B cell (primary cell): ENCODE measurements around the gene CEP112. TPM values are rescaled to one million over a fixed set of nuclear protein-coding genes. Genes with fewer than 3 reads are reported as not detected.

Source experiments
- ATAC-seq: fragments of 200-7000 bp; cut with Tn5 transposase; one replicate; pipeline ENCODE4 v1.10.0; 2021; ENCODE audit warnings: low read depth, mild to moderate bottlenecking, moderate number of reproducible peaks, moderate library complexity
- CTCF ChIA-PET: fragments of 350-600 bp; sonication (Branson Sonifier 250); formaldehyde crosslinking; loops from one replicate; lab custom pipeline; 2021; ENCODE audit warnings: antibody characterized with exemption, inconsistent platforms; lab: Charles Lee
- POLR2A ChIA-PET: fragments of 350-600 bp; sonication (Branson Sonifier 250); formaldehyde crosslinking; loops from one replicate; lab custom pipeline; 2021; ENCODE audit warnings: antibody characterized with exemption; lab: Charles Lee
- DNase-seq: peaks from one replicate; pipeline ENCODE4 v3.0.0; 2013
- H2AFZ ChIP-seq: 2 replicates; pipeline ENCODE4 v1.6.1; 2012; ENCODE audit warnings: mild to moderate bottlenecking, low read depth, low read length; ENCODE audit not compliant: insufficient read depth, poor library complexity, severe bottlenecking
- H3K27ac ChIP-seq, 2 donors: 1 replicate in 1 of 2; 2 replicates in 1 of 2; pipeline ENCODE4 v1.5.1; 2012 to 2013; ENCODE audit warnings: low read length in 2 of 2, mild to moderate bottlenecking in 2 of 2, moderate library complexity in 1 of 2
- H3K27me3 ChIP-seq, 4 experiments: fragments of 200-600 bp in 1 of 4; sonication (generic) in 1 of 4; replicated peaks in 1 of 4; 1 replicate in 2 of 4; 2 replicates in 2 of 4; pipeline versions ENCODE4 v1.6.1 to v1.7.0; 2013 to 2016; ENCODE audit warnings: low read length in 3 of 4, mild to moderate bottlenecking in 2 of 4, mixed read lengths in 1 of 4, moderate library complexity in 1 of 4; ENCODE audit not compliant: insufficient read depth in 4 of 4, control insufficient read depth in 3 of 4; ENCODE audit errors: control extremely low read depth in 1 of 4
- H3K36me3 ChIP-seq, 2 experiments: replicated peaks in 1 of 2; 1 replicate in 1 of 2; 2 replicates in 1 of 2; pipeline versions ENCODE4 v1.6.1 to v1.7.1; 2013; ENCODE audit warnings: low read length in 1 of 2; ENCODE audit not compliant: insufficient read depth in 2 of 2, control insufficient read depth in 1 of 2; ENCODE audit errors: control extremely low read depth in 1 of 2, extremely low read depth in 1 of 2
- H3K4me1 ChIP-seq, 2 donors: fragments of 200-600 bp in 1 of 2; sonication (generic) in 1 of 2; 1 replicate in 1 of 2; 2 replicates in 1 of 2; pipeline versions ENCODE4 v1.5.1 to v1.6.1; 2013 to 2017; ENCODE audit warnings: low read length in 2 of 2; ENCODE audit not compliant: control insufficient read depth in 2 of 2, insufficient read depth in 2 of 2
- H3K4me2 ChIP-seq: replicated peaks from 2 replicates; pipeline ENCODE3; 2012; ENCODE audit warnings: mild to moderate bottlenecking, low read depth, low read length; ENCODE audit not compliant: poor library complexity, severe bottlenecking
- H3K4me3 ChIP-seq, 5 experiments: fragments of 200-600 bp in 1 of 5; sonication (generic) in 1 of 5; 1 replicate in 3 of 5; 2 replicates in 2 of 5; pipeline versions ENCODE4 v1.5.1 to v1.7.0; 2011 to 2016; ENCODE audit warnings: low read length in 4 of 5, mild to moderate bottlenecking in 4 of 5, low read depth in 2 of 5, control low read depth in 1 of 5, moderate library complexity in 1 of 5; ENCODE audit not compliant: insufficient read depth in 1 of 5; ENCODE audit errors: control extremely low read depth in 1 of 5, extremely low read depth in 1 of 5
- H3K79me2 ChIP-seq: fragments of 200-600 bp; sonication (generic); one replicate; pipeline ENCODE4 v1.6.0; 2016; ENCODE audit warnings: low read length; ENCODE audit not compliant: control insufficient read depth, insufficient read depth
- H3K9ac ChIP-seq: fragments of 200-600 bp; sonication (generic); 2 replicates; pipeline ENCODE4 v1.6.1; 2017; ENCODE audit warnings: mild to moderate bottlenecking, low read length, moderate library complexity
- H3K9me3 ChIP-seq, 3 donors: one replicate each; pipeline versions ENCODE4 v1.6.1 to v1.7.1; 2013; ENCODE audit warnings: low read length in 2 of 3; ENCODE audit not compliant: control insufficient read depth in 2 of 3, insufficient read depth in 1 of 3; ENCODE audit errors: control extremely low read depth in 1 of 3
- H4K20me1 ChIP-seq: 2 replicates; pipeline ENCODE4 v1.6.0; 2012; ENCODE audit warnings: mild to moderate bottlenecking, low read length; ENCODE audit not compliant: insufficient read depth, control insufficient read depth, poor library complexity, severe bottlenecking
- H3K27ac Mint-ChIP-seq: one replicate; pipeline ENCODE4 v1.8.0; 2021; ENCODE audit warnings: mixed read lengths
- H3K27me3 Mint-ChIP-seq: one replicate; pipeline ENCODE4 v1.8.0; 2021; ENCODE audit warnings: mixed read lengths
- H3K4me1 Mint-ChIP-seq: one replicate; pipeline ENCODE4 v1.8.0; 2021; ENCODE audit warnings: mixed read lengths
- H3K4me3 Mint-ChIP-seq: one replicate; pipeline ENCODE4 v1.8.0; 2021; ENCODE audit warnings: mixed read lengths
- H3K9me3 Mint-ChIP-seq: one replicate; pipeline ENCODE4 v1.8.0; 2022; ENCODE audit warnings: mixed read lengths; ENCODE audit not compliant: insufficient read depth
- CTCF ChIP-seq: fragments of 200-600 bp; IDR thresholded peaks from one replicate; pipeline ENCODE4 v1.8.0; 2022; ENCODE audit warnings: antibody characterized with exemption, mild to moderate bottlenecking
- EZH2 ChIP-seq: IDR thresholded peaks from 2 replicates; pipeline ENCODE4 v1.6.1; 2012; ENCODE audit warnings: borderline replicate concordance, low read depth, mild to moderate bottlenecking, moderate library complexity, low read length; ENCODE audit not compliant: insufficient read depth, poor library complexity, severe bottlenecking
- WGBS: methylation state at CpG from one replicate; pipeline ENCODE4 v1.1.5; 2013; ENCODE audit warnings: missing lambda C conversion rate; ENCODE audit not compliant: insufficient coverage; 5-methylcytosine and 5-hydroxymethylcytosine counted together
- intact Hi-C: fragments of 100-400 bp; cut with micrococcal nuclease; formaldehyde crosslinking; loops from one replicate; pipeline ENCODE4 v1.10.0; 2022
- polyA plus RNA-seq: library from polyadenylated mRNA; depleted of rRNA; stranded (reverse); fragments of >200 nt; gene quantifications from 2 replicates; pipeline ENCODE4 v1.2.3, GENCODE V29; 2012
- total RNA-seq, 2 donors: library from RNA; stranded (reverse); fragments of 120-200 nt in 1 of 2; gene quantifications; 1 replicate in 1 of 2; 2 replicates in 1 of 2; pipeline versions ENCODE4 v1.2.3 to v1.2.4, GENCODE V29; 2013 to 2022

CEP112 gene
- total and polyA plus RNA-seq, 2 donors (not counting 1 experiment from before 2014, with no cell fraction given), result 0.57 to 4.6 TPM

DNA sequence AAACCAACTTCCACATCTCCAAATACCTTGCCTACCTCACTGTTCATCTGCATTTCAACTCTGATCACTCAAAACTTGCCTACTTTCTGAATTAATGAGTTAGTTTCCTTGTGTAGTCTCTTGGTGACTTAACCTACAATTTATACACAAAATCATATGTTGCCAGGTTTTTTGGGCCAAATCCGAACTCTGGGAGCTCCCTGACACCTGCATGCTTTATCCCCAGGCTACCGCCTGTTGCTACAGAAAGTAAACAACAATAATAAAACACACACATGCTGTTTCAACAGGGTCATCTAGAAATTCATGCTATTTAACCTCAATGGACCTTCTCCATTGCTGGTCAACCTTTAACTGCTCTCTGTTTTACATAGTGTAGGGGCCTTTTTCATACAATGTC lies 526.0 kb downstream of the CEP112 start:
- no peak overlapping the region for H2AFZ ChIP-seq
- H3K27ac ChIP-seq, result no peak overlapping the region
- H3K9me3 ChIP-seq, result no peaks in the 10 kb centered on the region
- H3K4me1 ChIP-seq, result no peaks in the 10 kb centered on the region
- POLR2A ChIA-PET, result no interaction called here
- no peaks in the 10 kb centered on the region for H4K20me1 ChIP-seq
- no peaks in the 10 kb centered on the region for H3K9me3 Mint-ChIP-seq
- DNase-seq (no peak), ATAC-seq (no peak)
- no peak overlapping the region for H3K4me3 Mint-ChIP-seq
- intact Hi-C loops, result no loop called here
- H3K9ac ChIP-seq, result no peak overlapping the region
- H3K4me2 ChIP-seq, result no peak overlapping the region
- 70% methylated on average over 2 of the region's 2 CpGs for WGBS
- CTCF ChIA-PET, result no interaction called here
- peaks cover 10% of the 10 kb centered on the region for H3K27me3 Mint-ChIP-seq
- TF ChIP-seq CTCF (no peak), EZH2 (no peak)
- no peaks in the 10 kb centered on the region for H3K36me3 ChIP-seq
- H3K4me1 Mint-ChIP-seq, result no peaks in the 10 kb centered on the region
- H3K27me3 ChIP-seq, result no peaks in the 10 kb centered on the region
- no peak overlapping the region for H3K4me3 ChIP-seq
- H3K79me2 ChIP-seq, result no peaks in the 10 kb centered on the region
- no peak overlapping the region for H3K27ac Mint-ChIP-seq

DNA sequence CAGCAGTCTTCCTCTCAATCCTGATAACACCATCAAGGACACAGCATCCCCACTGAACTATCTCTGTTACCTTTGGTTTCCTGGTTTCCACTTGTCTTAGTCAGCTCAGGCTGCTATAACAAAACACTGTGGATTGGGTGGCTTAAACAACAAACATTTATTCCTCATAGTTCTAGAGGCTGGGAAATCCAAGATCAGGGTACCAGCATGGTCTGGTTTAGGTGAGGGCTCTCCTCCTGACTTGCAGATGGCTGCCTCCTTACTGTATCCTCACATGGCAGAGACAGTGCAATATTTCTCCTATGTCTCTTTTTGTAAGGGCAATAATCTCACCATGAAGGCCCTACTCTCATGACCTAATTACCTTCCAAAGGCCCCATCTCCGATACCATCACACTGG lies 527.2 kb downstream of the CEP112 start:
- Mint-ChIP-seq H3K4me1 (no peaks in the 10 kb centered on the region), H3K4me3 (no peak overlapping the region), H3K27ac (no peak overlapping the region), H3K27me3 (peaks cover 7% of the 10 kb centered on the region), H3K9me3 (no peaks in the 10 kb centered on the region)
- DNase-seq, result no peak
- no peak overlapping the region for H3K9ac ChIP-seq
- no peaks in the 10 kb centered on the region for H3K4me1 ChIP-seq
- no peaks in the 10 kb centered on the region for H3K79me2 ChIP-seq
- TF ChIP-seq EZH2 (no peak), CTCF (no peak)
- 94% methylated on average over 1 of the region's 1 CpG for WGBS
- no peak for ATAC-seq
- intact Hi-C loops, result no loop called here
- H3K4me2 ChIP-seq, result no peak overlapping the region
- H4K20me1 ChIP-seq, result no peaks in the 10 kb centered on the region
- no peak overlapping the region for H2AFZ ChIP-seq
- H3K36me3 ChIP-seq, result no peaks in the 10 kb centered on the region
- CTCF ChIA-PET, result no interaction called here
- H3K4me3 ChIP-seq, result no peak overlapping the region
- no peak overlapping the region for H3K27ac ChIP-seq
- POLR2A ChIA-PET, result no interaction called here
- H3K9me3 ChIP-seq, result no peaks in the 10 kb centered on the region
- no peaks in the 10 kb centered on the region for H3K27me3 ChIP-seq
